HEK293T (cell line): Measurements from ENCODE around the gene HOXA5.

Source experiments
- ARNT ChIP-seq: fragments of 450-650 bp; IDR thresholded peaks from 2 replicates; pipeline ENCODE4 v1.6.1; 2017; ENCODE audit warnings: mild to moderate bottlenecking
- BHLHE40 ChIP-seq: fragments of 450-650 bp; IDR thresholded peaks from 2 replicates; pipeline ENCODE4 v1.6.1; 2016; ENCODE audit warnings: mild to moderate bottlenecking, moderate library complexity, borderline replicate concordance
- ELF4 ChIP-seq: fragments of 450-650 bp; IDR thresholded peaks from 2 replicates; pipeline ENCODE4 v1.6.1; 2017; ENCODE audit warnings: antibody characterized with exemption
- FOXA1 ChIP-seq: fragments of 450-650 bp; IDR thresholded peaks from 2 replicates; pipeline ENCODE4 v1.6.1; 2016; ENCODE audit warnings: mild to moderate bottlenecking
- FOXK2 ChIP-seq: fragments of 450-650 bp; IDR thresholded peaks from 2 replicates; pipeline ENCODE4 v1.6.1; 2016; ENCODE audit warnings: mild to moderate bottlenecking
- FOXM1 ChIP-seq: fragments of 450-650 bp; IDR thresholded peaks from 2 replicates; pipeline ENCODE4 v1.6.1; 2017; ENCODE audit warnings: mild to moderate bottlenecking, borderline replicate concordance
- SP1 ChIP-seq: fragments of 450-650 bp; IDR thresholded peaks from 2 replicates; pipeline ENCODE4 v1.6.1; 2017
- SUZ12 ChIP-seq: fragments of 450-650 bp; IDR thresholded peaks from 2 replicates; pipeline ENCODE4 v1.6.1; 2016; ENCODE audit warnings: mild to moderate bottlenecking
- ZNF384 ChIP-seq: fragments of 450-650 bp; IDR thresholded peaks from 2 replicates; pipeline ENCODE4 v1.6.1; 2016
- TF ChIP-seq, protein P1 (sequence below): fragments of 450-650 bp; IDR thresholded peaks from 2 replicates; pipeline ENCODE4 v1.6.1; 2016

DNA sequence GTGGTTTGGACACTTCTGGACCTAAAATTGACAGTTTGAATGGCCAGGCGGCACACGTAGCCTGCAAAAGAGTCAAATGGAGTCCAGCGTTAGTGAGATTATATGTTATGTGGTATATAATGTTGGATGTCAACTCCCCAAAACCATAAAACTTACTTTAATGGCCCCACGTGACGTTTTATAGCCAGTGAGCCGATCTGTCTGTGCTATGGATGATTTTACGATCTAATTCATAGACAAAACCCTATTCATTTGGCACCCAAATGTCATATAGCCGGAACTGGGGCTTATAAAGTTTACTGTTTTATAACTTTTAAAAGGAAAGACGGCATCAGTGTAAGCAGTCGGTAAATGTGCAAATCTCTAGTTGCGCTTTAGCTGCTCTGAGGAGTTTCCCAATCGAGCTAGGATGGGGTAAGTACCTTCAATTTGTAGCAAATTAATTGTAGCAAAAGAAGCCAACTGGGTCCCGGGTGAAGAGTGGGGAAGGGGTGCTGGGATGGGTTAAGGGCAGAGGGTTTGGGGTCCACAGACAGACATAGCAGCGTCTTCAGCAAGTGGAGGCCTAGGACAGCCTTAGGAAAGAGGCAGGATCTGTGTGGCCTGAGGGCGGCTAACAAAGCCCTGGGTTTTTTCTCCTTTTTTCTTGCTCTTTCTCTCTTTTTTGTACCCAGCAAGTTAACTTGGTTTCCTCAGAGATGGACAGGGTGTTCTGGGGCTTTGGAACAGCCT, 3.2 kb downstream of the HOXA5 start:
- TF ChIP-seq SUZ12 (no peak), FOXM1 (peak; percentile 38; the same call in 1 of the 2 replicates), ELF4 (peak; percentile 43), BHLHE40 (peak; percentile 48; the same call in 1 of the 2 replicates), ARNT (peak; percentile 67; the same call in 1 of the 2 replicates), ZNF384 (no peak), FOXA1 (no peak), FOXK2 (no peak), SP1 (no peak)
- TF ChIP-seq, protein P1, sequence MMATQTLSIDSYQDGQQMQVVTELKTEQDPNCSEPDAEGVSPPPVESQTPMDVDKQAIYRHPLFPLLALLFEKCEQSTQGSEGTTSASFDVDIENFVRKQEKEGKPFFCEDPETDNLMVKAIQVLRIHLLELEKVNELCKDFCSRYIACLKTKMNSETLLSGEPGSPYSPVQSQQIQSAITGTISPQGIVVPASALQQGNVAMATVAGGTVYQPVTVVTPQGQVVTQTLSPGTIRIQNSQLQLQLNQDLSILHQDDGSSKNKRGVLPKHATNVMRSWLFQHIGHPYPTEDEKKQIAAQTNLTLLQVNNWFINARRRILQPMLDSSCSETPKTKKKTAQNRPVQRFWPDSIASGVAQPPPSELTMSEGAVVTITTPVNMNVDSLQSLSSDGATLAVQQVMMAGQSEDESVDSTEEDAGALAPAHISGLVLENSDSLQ, result peak; percentile 94
